ENCODE results near the gene BCL2L2.
A peak's percentile ranks its signal among the peaks of the same experiment; 100 is the strongest.

BCL2L2 gene

GRCh38 chr14:23296012-23296777 is 10.4 kb upstream of the BCL2L2 start:
- H3K4me3 ChIP-seq (ENCODE audit: low read depth, low read length): no peak overlapping the region
- DNase-seq (ENCODE audit: low read depth): no peak
- TF ChIP-seq, protein P1, sequence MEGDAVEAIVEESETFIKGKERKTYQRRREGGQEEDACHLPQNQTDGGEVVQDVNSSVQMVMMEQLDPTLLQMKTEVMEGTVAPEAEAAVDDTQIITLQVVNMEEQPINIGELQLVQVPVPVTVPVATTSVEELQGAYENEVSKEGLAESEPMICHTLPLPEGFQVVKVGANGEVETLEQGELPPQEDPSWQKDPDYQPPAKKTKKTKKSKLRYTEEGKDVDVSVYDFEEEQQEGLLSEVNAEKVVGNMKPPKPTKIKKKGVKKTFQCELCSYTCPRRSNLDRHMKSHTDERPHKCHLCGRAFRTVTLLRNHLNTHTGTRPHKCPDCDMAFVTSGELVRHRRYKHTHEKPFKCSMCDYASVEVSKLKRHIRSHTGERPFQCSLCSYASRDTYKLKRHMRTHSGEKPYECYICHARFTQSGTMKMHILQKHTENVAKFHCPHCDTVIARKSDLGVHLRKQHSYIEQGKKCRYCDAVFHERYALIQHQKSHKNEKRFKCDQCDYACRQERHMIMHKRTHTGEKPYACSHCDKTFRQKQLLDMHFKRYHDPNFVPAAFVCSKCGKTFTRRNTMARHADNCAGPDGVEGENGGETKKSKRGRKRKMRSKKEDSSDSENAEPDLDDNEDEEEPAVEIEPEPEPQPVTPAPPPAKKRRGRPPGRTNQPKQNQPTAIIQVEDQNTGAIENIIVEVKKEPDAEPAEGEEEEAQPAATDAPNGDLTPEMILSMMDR (conservative IDR thresholded peaks at IDR 0.05; ENCODE audit: low read depth, low read length): no peak

- TF ChIP-seq, protein P1 (conservative IDR thresholded peaks at IDR 0.05; ENCODE audit: low read depth, low read length): no peak
- DNase-seq (ENCODE audit: low read depth): no peak
- no peak overlapping the region for H3K4me3 ChIP-seq (ENCODE audit: low read depth, low read length)
These were observed 9.5 kb upstream of the BCL2L2 start for GRCh38 chr14:23297096-23297495.

- TF ChIP-seq, protein P1 (conservative IDR thresholded peaks at IDR 0.05; ENCODE audit: low read depth, low read length): no peak
- no peak for DNase-seq (ENCODE audit: low read depth)
- no peak overlapping the region for H3K4me3 ChIP-seq (ENCODE audit: low read depth, low read length)
These were observed 8.9 kb upstream of the BCL2L2 start for GRCh38 chr14:23297611-23298277.

DNA sequence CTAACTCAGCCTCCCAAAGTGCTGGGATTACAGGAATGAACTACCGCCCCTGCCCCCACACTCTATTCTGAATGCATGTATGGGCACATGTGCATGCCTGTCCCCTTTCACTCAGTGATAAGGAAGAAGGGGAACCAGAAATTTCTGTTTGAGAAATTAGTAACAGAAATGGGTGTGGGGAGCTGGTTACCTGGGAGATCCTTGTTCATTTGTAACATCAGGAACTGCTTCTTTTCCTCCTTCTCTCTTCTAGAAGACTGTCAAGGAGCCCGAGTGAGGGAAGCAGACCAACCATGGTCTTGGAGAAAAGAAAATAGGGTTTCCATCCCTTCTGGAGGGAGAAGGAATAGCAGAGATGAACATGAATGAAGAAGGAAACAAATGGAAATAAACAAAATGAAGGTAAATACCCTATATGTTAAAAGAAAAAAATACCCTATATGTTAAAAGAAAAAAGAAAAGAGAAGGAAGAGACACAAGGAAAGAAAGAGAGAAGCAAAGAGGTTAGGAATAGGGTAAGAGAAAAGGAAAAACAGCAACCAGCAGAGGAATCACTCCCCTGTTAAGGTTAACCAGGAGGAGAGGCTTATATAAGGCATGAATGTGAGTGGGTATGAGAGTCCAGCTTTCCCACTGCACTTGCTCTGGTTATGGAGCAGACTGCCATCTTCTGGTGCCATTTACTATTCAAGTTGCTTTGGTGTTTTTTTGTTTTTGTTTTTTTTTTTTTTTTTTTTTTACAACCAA is 7.2 kb upstream of the BCL2L2 start:
- DNase-seq (ENCODE audit: low read depth): peak; percentile 77
- TF ChIP-seq, protein P1 (conservative IDR thresholded peaks at IDR 0.05; ENCODE audit: low read depth, low read length): peak; percentile 52
- no peak overlapping the region for H3K4me3 ChIP-seq (ENCODE audit: low read depth, low read length)

- DNase-seq (ENCODE audit: low read depth): no peak
- H3K4me3 ChIP-seq (ENCODE audit: low read depth, low read length): peak overlapping the region; percentile 64
- TF ChIP-seq, protein P1 (conservative IDR thresholded peaks at IDR 0.05; ENCODE audit: low read depth, low read length): no peak
These were observed 6.5 kb upstream of the BCL2L2 start for GRCh38 chr14:23299986-23300686.

GRCh38 chr14:23300687-23301223 is 5.9 kb upstream of the BCL2L2 start:
- TF ChIP-seq, protein P1 (conservative IDR thresholded peaks at IDR 0.05; ENCODE audit: low read depth, low read length): no peak
- H3K4me3 ChIP-seq (ENCODE audit: low read depth, low read length): peak overlapping the region; percentile 64
- DNase-seq (ENCODE audit: low read depth): no peak

Data from choroid plexus epithelial cell (primary cell).